ENCODE measurements around the gene FXYD3.
A peak's percentile ranks its signal among the peaks of the same experiment; 100 is the strongest.
"Not testable (repeated sequence)": the region's sequence is repeated elsewhere in the genome, so short reads cannot be mapped to it uniquely, and the experiment has no call there.

Gene FXYD3

GRCh38 chr19:35144259-35144599 lies 28.6 kb downstream of the FXYD3 start:
- DNase-seq: no peak

GRCh38 chr19:35144600-35145436 lies 29.2 kb downstream of the FXYD3 start:
- peak; percentile 32 for DNase-seq

DNA sequence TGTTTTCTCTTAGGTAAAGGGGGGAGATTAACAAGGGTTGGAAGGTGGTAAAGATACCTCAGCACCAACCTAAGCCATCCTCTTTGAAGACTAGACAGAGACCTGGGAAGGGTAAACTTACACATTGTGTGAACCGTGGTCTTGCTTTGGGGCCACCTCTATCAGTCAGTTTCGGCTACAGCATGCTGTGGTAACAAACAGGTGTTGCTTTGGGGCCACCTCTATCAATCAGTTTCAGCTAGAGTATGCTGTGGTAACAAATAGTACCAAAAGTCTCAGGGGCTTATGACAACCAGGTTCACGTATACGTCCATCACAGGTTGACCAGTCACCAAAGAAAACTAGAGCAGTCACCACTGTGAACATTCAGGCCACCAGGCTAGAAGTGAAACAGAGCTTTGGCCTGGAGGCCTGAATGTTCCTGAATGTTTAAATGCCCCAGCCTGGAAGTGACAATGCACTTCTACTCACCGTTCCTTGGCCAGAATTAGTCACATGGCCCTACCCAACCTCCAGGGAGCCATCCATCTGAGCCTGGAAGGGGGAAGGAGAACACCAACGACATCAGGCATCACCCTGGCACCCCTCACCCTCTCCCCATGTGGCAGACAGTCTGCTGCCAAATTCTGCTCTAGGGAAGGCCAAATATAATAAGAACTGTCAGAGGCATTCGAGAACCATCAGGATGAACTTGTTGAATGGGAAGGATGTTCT lies 31.3 kb downstream of the FXYD3 start:
- DNase-seq: no peak

GRCh38 chr19:35149463-35149862 lies 33.8 kb downstream of the FXYD3 start:
- DNase-seq: no peak

DNA sequence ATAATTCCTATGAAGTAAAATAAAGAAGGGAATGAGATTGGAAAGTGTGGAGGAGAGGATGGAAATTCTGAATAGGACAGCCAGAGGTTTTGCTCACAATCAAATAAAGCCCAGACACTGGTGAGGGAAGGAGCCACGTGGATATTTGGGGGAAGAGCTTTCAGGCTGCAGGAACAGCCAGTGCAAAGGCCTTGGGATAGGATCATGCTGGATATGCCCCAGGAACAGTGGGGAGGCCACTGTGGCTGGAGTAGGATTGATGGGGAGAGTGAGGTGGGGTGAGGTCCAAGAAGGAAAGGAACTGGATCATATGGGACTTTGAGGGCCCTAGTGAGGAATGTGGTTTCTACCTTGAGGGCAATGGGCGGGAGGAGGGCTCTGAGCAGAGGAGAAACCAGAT lies 34.8 kb downstream of the FXYD3 start:
- no peak for DNase-seq

- no peak for DNase-seq
Observed at GRCh38 chr19:35151273-35152065, 35.8 kb downstream of the FXYD3 start.

- DNase-seq: not testable (repeated sequence)
Observed at GRCh38 chr19:35153129-35153522, 37.5 kb downstream of the FXYD3 start.

GRCh38 chr19:35153701-35154524 lies 38.3 kb downstream of the FXYD3 start:
- DNase-seq: no peak

- DNase-seq: peak; percentile 34
Observed at GRCh38 chr19:35154525-35155406, 39.1 kb downstream of the FXYD3 start, which contains the start of gene FXYD5. TSS of gene FXYD5 (plus strand) at chr19:35154735. CDS start at chr19:35155551, 816 bp downstream.

GRCh38 chr19:35155441-35155840 lies 39.8 kb downstream of the FXYD3 start:
- DNase-seq: no peak

GRCh38 chr19:35155981-35156672 lies 40.5 kb downstream of the FXYD3 start:
- no peak for DNase-seq

GRCh38 chr19:35156673-35157014 lies 41.0 kb downstream of the FXYD3 start:
- DNase-seq: no peak

DNA sequence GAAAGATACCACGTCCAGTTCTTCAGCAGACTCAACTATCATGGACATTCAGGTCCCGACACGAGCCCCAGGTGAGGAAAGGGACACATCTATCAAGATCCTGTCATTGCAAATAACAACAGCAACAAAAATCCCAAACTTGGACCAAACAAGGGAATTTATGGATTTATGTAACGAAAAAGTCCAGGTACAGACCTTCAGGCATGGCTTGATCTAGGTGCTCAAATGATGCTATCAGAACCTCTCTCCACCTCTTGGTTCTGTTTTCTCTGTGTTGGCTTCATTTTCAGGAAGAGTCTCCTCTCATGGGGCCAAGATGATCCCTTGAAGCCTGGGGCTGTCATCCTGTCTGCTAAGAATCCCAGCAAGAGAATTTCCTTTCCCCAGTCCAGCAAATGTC lies 41.8 kb downstream of the FXYD3 start:
- DNase-seq: no peak

DNA sequence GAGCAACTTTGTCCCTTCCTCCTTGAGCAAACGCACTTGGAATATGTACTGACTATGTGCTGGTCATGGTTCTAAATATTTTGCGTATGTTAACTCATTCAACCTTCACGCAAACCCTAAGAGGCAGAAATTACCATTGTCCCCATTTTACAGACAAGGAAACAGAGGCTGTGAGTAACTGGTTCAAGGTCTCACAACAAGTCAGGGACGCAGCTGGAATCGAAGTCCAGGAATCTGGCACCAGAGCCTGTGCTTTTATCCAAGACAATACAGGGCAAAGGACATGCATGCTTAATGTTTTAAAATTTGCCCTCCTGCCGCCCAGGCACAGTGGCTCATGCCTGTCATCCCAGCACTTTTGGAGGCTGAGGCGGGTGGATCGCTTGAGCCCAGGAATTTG lies 44.0 kb downstream of the FXYD3 start:
- no peak for DNase-seq

- no peak for DNase-seq
Observed at GRCh38 chr19:35160629-35161433, 45.2 kb downstream of the FXYD3 start.

GRCh38 chr19:35161434-35161743 lies 45.8 kb downstream of the FXYD3 start:
- DNase-seq: no peak

GRCh38 chr19:35162471-35163326 lies 47.1 kb downstream of the FXYD3 start:
- peak; percentile 52 for DNase-seq

DNA sequence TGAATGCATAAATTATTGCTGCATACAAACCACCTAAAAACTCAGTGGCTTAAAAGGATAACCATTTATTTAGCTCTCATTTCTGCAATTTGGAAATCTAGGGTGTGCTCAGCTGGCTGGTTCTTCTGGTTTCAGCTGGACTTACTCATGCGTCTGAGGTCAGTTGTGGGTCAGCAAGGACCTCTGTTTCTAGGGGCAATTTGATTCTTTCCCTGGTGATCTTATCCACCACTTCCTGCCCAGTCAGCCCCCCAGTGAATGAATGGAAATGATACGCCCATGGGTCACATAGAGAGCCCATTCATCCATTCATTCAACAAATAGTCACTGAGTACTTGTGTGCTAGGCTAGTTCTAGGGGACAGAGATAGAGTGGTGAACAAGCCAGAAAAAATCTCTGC lies 48.8 kb downstream of the FXYD3 start:
- no peak for DNase-seq
